Activated naive CD4-positive, alpha-beta T cell treated with anti-CD3 and anti-CD28 coated beads, Interleukin-2, amount 50 U/mL, for 72 hours (primary cell): ENCODE measurements around the gene DUSP5. TPM values are rescaled to one million over a fixed set of nuclear protein-coding genes. Genes with fewer than 3 reads are reported as not detected.
A peak's percentile ranks its signal among the peaks of the same experiment; 100 is the strongest.

Source experiments
- ATAC-seq, 2 donors: fragments of 150-1000 bp; cut with Tn5 transposase; 2 replicates each; pipeline ENCODE4 v1.10.0; 2021; ENCODE audit warnings: mild to moderate bottlenecking in 2 of 2, moderate library complexity in 2 of 2
- DNase-seq, 2 donors: peaks; one replicate each; pipeline ENCODE4 v3.0.0; 2021 to 2022; ENCODE audit warnings: low spot score in 2 of 2
- H3K27ac Mint-ChIP-seq, 2 donors: one replicate each; pipeline ENCODE4 v1.8.0; 2022; ENCODE audit warnings: mild to moderate bottlenecking in 2 of 2, mixed read lengths in 2 of 2
- H3K36me3 Mint-ChIP-seq, 2 donors: one replicate each; pipeline ENCODE4 v1.8.0; 2022; ENCODE audit warnings: mixed read lengths in 2 of 2
- H3K9me3 Mint-ChIP-seq, 2 donors: one replicate each; pipeline ENCODE4 v1.8.0; 2022; ENCODE audit warnings: mixed read lengths in 2 of 2
- total RNA-seq, 2 donors: library from RNA; stranded (reverse); gene quantifications; one replicate each; pipeline ENCODE4 v1.2.3, GENCODE V29; 2022

The DUSP5 gene
- total RNA-seq, 2 donors from 2014 or later: 23.0 to 32.4 TPM

DNA sequence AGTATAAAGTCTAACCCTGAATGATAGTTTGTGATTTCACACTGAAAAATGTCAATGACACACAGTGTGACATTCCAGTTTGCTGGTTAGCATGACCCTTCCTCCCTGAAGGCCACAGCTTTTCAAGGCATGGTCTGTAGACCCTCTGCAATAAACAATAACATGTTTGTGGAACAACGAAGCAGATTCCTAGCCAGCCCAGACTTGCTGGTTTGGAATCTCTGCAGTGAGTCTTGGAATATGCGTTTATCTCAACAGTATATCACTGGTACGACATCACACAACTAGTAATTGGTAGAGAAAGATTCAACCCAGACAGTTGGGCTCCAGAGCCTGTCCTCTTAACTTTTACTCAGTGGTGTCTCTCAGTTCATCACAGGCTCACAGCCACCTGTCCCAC is 23.7 kb upstream of the DUSP5 start:
- Mint-ChIP-seq H3K36me3 (peaks cover 0 to 10% of the 10 kb centered on the region in 2 donors), H3K9me3 (no peaks in the 10 kb centered on the region)
- no peak for DNase-seq

GRCh38 chr10:110474826-110475225 is 22.9 kb upstream of the DUSP5 start:
- no peaks in the 10 kb centered on the region for H3K9me3 Mint-ChIP-seq
- DNase-seq: no peak

More for the DNA sequence above, 23.7 kb upstream of the DUSP5 start:
- no peak for ATAC-seq
- H3K27ac Mint-ChIP-seq: no peak overlapping the region

DNA sequence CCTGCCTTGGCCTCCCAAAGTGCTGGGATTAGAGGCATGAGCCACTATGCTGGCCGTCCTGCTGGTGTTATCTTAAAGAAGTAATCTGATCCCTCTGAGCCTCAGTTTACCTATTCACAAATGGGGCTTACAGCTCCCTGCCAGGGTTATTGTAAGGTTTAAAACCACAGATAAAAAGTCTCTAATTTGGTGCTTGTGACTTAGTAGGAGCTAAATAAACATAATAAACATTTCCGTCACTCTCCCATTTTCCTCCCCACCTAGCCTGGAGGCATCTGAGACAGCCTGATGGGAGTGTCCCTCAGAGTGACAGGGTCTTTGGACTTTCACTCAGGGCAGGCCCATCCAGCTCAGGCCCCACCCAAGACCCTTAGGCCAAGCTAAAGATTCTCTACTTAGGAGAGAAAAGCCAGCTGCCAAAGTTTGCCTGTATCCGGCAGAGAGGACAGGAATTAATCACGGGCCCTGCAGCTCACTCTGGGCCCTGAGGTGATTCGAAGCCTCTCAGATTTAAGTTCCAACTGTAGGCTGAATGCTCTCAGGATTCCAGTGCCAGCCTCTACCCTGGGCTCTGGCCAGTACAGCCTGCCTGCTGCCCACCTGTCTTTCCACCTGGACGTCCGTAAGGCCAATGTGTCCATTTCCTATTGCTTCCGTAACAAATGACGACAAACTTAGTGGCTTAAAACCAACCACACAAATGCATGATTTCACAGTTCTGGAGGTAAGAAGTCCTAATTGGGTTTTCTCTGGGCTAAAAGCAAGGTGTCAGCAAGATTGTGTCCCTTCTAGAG is 21.8 kb upstream of the DUSP5 start:
- no peak for DNase-seq
- H3K9me3 Mint-ChIP-seq: no peaks in the 10 kb centered on the region
- ATAC-seq: no peak
- H3K27ac Mint-ChIP-seq: no peak overlapping the region
- no peaks in the 10 kb centered on the region for H3K36me3 Mint-ChIP-seq

More at GRCh38 chr10:110474826-110475225, 22.9 kb upstream of the DUSP5 start:
- ATAC-seq: no peak
- H3K27ac Mint-ChIP-seq: no peak overlapping the region
- H3K36me3 Mint-ChIP-seq: peaks cover 0 to 5% of the 10 kb centered on the region in 2 donors

DNA sequence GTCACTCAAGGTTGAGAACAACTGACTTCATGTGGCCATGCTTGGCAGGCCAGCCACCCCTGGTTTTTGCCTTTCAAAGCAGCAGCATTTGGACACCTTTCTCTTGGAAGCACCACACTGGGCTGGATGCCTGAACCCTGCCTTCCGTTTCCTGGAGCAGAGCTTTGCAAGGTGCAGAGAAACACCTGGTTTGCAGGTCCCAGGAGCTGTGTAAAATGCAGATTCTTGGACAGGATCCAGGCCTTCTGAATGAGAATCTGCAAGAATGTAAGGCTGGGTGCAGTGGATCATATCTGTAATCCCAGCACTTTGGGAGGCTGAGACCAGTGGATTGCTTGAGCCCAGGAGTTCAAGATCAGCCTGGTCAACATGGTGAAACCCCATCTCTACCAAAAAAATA is 18.0 kb upstream of the DUSP5 start:
- DNase-seq: no peak
- no peak for ATAC-seq
- no peak overlapping the region for H3K27ac Mint-ChIP-seq
- H3K9me3 Mint-ChIP-seq: no peaks in the 10 kb centered on the region
- no peaks in the 10 kb centered on the region for H3K36me3 Mint-ChIP-seq

DNA sequence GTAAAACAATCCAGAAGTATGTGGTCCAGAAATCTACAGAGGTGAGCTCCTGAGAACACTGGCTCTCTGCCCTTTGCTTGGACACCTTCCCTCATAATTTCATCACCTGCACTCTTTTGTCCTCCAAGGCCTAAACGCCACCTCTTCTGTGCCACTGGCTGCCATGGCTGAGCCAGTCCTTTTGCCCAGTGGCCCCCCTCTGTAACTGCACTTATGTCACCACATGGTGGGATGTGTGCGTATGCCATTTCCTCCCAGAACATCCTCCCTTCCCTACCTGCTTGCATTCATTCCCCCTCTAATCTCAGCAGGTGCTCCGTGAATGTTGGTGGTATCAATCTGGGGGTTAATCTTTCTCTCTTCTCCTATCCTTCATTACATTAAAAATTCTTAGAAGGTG is 17.3 kb upstream of the DUSP5 start:
- Mint-ChIP-seq H3K9me3 (no peaks in the 10 kb centered on the region), H3K27ac (no peak overlapping the region), H3K36me3 (no peaks in the 10 kb centered on the region)
- no peak for ATAC-seq
- no peak for DNase-seq

- Mint-ChIP-seq H3K27ac (no peak overlapping the region), H3K9me3 (no peaks in the 10 kb centered on the region), H3K36me3 (no peaks in the 10 kb centered on the region)
- ATAC-seq: no peak
- DNase-seq: no peak
Measured at GRCh38 chr10:110481919-110482318, 15.8 kb upstream of the DUSP5 start.

DNA sequence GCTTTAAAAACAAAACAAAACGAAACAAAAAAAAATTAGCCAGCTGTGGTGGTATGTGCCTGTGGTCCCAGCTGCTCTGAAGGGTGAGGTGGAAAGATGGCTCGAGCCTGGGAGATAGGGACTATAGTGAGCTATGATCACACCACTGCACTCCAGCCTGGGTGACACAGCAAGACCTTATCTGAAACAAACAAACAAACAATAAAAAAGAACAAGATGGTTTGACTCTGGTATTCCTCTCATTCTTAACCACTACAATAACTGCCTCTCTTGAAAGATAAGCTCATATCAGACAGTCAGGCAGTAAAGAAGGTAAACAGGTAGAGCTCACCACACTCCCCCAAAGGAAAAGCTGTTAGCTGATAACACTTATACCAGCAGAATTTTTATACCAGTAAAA is 14.1 kb upstream of the DUSP5 start:
- Mint-ChIP-seq H3K36me3 (no peaks in the 10 kb centered on the region), H3K9me3 (no peaks in the 10 kb centered on the region), H3K27ac (no peak overlapping the region)
- DNase-seq (no peak), ATAC-seq (no peak)

DNA sequence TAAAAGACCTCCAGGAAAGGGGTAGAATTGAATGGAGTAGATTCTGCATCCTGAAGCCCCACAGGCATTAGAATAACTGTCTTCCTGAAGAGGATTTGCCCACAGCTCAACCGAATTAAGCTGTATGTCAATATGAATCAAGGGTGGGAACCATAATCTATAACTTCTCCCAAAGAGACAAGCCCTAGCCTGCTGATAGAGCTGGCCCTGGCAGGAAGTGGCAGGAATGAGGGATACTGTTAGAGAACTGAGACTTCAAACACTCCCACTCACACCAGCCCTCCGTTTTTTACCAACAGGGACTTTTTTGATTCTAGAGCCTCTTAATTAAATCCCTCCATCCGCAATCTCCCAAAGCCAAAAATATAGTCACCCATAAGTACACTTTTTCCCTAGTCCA is 12.2 kb upstream of the DUSP5 start:
- H3K9me3 Mint-ChIP-seq: no peaks in the 10 kb centered on the region
- H3K36me3 Mint-ChIP-seq: no peaks in the 10 kb centered on the region
- no peak for ATAC-seq

GRCh38 chr10:110486680-110487410 is 10.9 kb upstream of the DUSP5 start:
- ATAC-seq: no peak
- H3K27ac Mint-ChIP-seq: no peak overlapping the region
- no peaks in the 10 kb centered on the region for H3K9me3 Mint-ChIP-seq
- no peak for DNase-seq
- no peaks in the 10 kb centered on the region for H3K36me3 Mint-ChIP-seq

More for the DNA sequence above, 12.2 kb upstream of the DUSP5 start:
- H3K27ac Mint-ChIP-seq: no peak overlapping the region
- DNase-seq: no peak

GRCh38 chr10:110487411-110488331 is 10.0 kb upstream of the DUSP5 start:
- ATAC-seq: no peak
- H3K36me3 Mint-ChIP-seq: no peaks in the 10 kb centered on the region
- peak overlapping the region in 1 of 2 donors; percentile 32 for H3K27ac Mint-ChIP-seq
- DNase-seq: no peak
- no peaks in the 10 kb centered on the region for H3K9me3 Mint-ChIP-seq

DNA sequence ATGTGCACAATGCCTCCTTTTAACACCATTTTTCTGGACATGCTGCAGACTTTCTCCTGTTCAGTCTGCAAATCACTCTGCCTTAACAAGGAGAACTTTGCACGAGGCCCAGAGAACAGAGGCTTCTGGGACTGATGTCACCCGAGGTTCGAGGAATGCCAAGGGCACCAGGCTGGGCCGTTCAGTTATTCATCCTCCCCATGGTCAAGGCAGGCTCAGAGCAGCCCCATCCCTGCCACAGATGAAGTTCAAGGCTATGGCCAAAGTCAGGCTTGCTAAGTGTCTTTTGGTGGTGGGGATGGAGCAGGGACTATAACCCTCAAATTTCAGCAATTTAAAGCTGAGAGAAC is 9.4 kb upstream of the DUSP5 start:
- no peaks in the 10 kb centered on the region for H3K9me3 Mint-ChIP-seq
- DNase-seq (no peak), ATAC-seq (no peak)
- H3K36me3 Mint-ChIP-seq: no peaks in the 10 kb centered on the region
- no peak overlapping the region for H3K27ac Mint-ChIP-seq

GRCh38 chr10:110488940-110489339 is 8.8 kb upstream of the DUSP5 start:
- DNase-seq (no peak), ATAC-seq (no peak)
- no peak overlapping the region for H3K27ac Mint-ChIP-seq
- no peaks in the 10 kb centered on the region for H3K9me3 Mint-ChIP-seq
- no peaks in the 10 kb centered on the region for H3K36me3 Mint-ChIP-seq

- H3K36me3 Mint-ChIP-seq: no peaks in the 10 kb centered on the region
- H3K9me3 Mint-ChIP-seq: no peaks in the 10 kb centered on the region
- H3K27ac Mint-ChIP-seq: no peak overlapping the region
- ATAC-seq: no peak
- DNase-seq: no peak
Measured at GRCh38 chr10:110490640-110491039, 7.1 kb upstream of the DUSP5 start.

DNA sequence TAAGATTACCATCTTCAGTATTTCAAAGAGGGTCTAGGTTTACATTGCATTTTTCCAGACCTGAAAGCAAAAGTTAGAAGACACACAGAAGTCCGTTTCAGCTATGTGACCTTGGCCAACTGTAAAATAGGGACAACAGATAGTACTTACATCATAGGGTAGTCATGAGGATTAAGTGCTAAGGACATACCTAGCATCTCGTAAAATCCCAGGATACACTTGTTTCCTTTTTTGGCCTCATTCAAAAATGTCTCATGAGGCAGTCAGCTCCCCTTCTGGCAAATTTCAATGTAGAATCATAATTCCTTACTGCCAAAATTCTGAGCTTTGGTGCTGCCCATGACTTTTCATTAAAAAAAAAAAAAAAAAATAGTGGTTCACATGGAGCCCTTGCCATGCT is 6.4 kb upstream of the DUSP5 start:
- no peak for ATAC-seq
- DNase-seq: no peak
- no peaks in the 10 kb centered on the region for H3K36me3 Mint-ChIP-seq

GRCh38 chr10:110492069-110492822 is 5.5 kb upstream of the DUSP5 start:
- H3K36me3 Mint-ChIP-seq: peaks cover 6 to 7% of the 10 kb centered on the region in 2 donors
- H3K27ac Mint-ChIP-seq: no peak overlapping the region
- ATAC-seq (no peak), DNase-seq (no peak)
- H3K9me3 Mint-ChIP-seq: no peaks in the 10 kb centered on the region

More for the DNA sequence above, 6.4 kb upstream of the DUSP5 start:
- no peak overlapping the region for H3K27ac Mint-ChIP-seq
- no peaks in the 10 kb centered on the region for H3K9me3 Mint-ChIP-seq

DNA sequence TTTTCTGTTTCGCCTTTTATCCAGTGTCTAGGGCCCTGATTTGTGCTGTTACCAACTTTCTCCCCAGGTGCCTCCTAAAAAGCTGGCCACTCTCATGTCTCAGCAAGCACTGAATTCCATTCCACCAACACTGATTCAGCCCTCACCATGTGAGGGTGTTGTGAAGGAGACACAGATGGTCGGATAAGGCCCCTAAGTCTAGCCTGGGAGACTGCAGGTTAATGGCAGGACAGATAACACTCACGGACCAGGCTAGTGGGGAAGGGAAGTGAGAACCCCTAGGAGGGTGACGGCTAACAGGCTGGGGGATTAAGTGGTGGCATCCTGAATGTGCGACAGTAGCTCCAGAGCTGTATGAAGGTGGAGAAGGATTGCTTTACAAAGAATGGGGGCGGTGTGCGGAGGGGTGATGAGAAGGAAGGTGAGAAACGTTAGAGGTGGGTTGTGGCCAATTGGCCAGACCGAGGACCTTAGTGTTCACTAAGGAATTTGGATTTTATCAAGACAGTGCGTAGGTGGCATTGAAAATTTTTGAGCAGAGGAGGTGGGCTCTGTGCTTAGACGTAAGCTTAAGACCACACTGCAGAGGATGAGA is 3.8 kb upstream of the DUSP5 start:
- Mint-ChIP-seq H3K9me3 (no peaks in the 10 kb centered on the region), H3K36me3 (peaks cover 10 to 11% of the 10 kb centered on the region in 2 donors), H3K27ac (peak overlapping the region in 1 of 2 donors; percentile 34)
- DNase-seq (no peak), ATAC-seq (no peak)
